Transverse colon (tissue), 4 donors: ENCODE results near the gene CCNT2. TPM values are rescaled to one million over a fixed set of nuclear protein-coding genes. Genes with fewer than 3 reads are reported as not detected.

ENCODE experiments used
- total RNA-seq, 4 donors: library from RNA; depleted of rRNA; stranded (reverse); fragments of >200 nt; gene quantifications; one replicate each; pipeline ENCODE4 v1.1.0, GENCODE V29; 2016

CCNT2 gene
- total RNA-seq, 4 donors from 2014 or later = 24.7 to 57.5 (median 44.6) TPM

Other genes starting within 250 kb of the CCNT2 start
- under 1 TPM in 1 of 4 donors, not detected in 3; 0.48 TPM for gene TMEM163, start 199.8 kb upstream of the CCNT2 start, total RNA-seq
- not detected for gene ACMSD, start 80.2 kb upstream of the CCNT2 start, total RNA-seq
- not detected for gene MAP3K19, start 128.6 kb downstream of the CCNT2 start, total RNA-seq
- 10 to 100 TPM; 38.4 to 63.5 (median 53.8) TPM for gene RAB3GAP1, start 133.5 kb downstream of the CCNT2 start, total RNA-seq